HepG2 (cell line): Measurements from ENCODE around the gene NYAP1. TPM values are rescaled to one million over a fixed set of nuclear protein-coding genes. Genes with fewer than 3 reads are reported as not detected.

ENCODE experiments used
- AGO1 ChIP-seq: fragments of 200-400 bp; formaldehyde crosslinking; IDR thresholded peaks from 2 replicates; pipeline ENCODE4 v1.6.1; 2017; ENCODE audit warnings: mild to moderate bottlenecking, low read depth, low read length, moderate library complexity; ENCODE audit not compliant: poor library complexity, severe bottlenecking
- GTF2F1 ChIP-seq: fragments of 150-350 bp; IDR thresholded peaks from 2 replicates; pipeline ENCODE4 v1.6.1; 2014; ENCODE audit warnings: low read length
- KLF12 ChIP-seq: sonication (generic); formaldehyde crosslinking; IDR thresholded peaks from 2 replicates; pipeline ENCODE4 v1.4.0; 2020; ENCODE audit warnings: missing genetic modification reagents, borderline replicate concordance
- KLF6 ChIP-seq: IDR thresholded peaks from 2 replicates; pipeline ENCODE4 v1.8.0; 2016; ENCODE audit warnings: missing biosample characterization, missing genetic modification reagents
- NFE2L1 ChIP-seq: sonication (generic); formaldehyde crosslinking; IDR thresholded peaks from 2 replicates; pipeline ENCODE4 v1.4.0; 2020; ENCODE audit warnings: missing genetic modification reagents, mild to moderate bottlenecking, borderline replicate concordance
- PAXIP1 ChIP-seq: sonication (generic); formaldehyde crosslinking; conservative IDR thresholded peaks from 2 replicates; pipeline ENCODE4 v1.4.0; 2020; ENCODE audit warnings: mild to moderate bottlenecking, missing genetic modification reagents, moderate library complexity
- RFX1 ChIP-seq: fragments of 450-650 bp; IDR thresholded peaks from 2 replicates; pipeline ENCODE4 v1.6.1; 2017
- TARDBP ChIP-seq: sonication (generic); formaldehyde crosslinking; IDR thresholded peaks from 2 replicates; pipeline ENCODE4 v1.8.0; 2022; ENCODE audit warnings: mild to moderate bottlenecking, missing genetic modification reagents
- TEAD3 ChIP-seq: optimal IDR thresholded peaks from 2 replicates; pipeline ENCODE3; 2016; ENCODE audit warnings: borderline replicate concordance
- ZNF225 ChIP-seq: sonication (generic); formaldehyde crosslinking; IDR thresholded peaks from 2 replicates; pipeline ENCODE4 v1.4.0; 2020; ENCODE audit warnings: mild to moderate bottlenecking, missing genetic modification reagents
- ZNF235 ChIP-seq: sonication (generic); formaldehyde crosslinking; IDR thresholded peaks from 2 replicates; pipeline ENCODE4 v1.8.1; 2023; ENCODE audit warnings: mild to moderate bottlenecking, missing genetic modification reagents, borderline replicate concordance
- ZNF317 ChIP-seq: sonication (generic); formaldehyde crosslinking; IDR thresholded peaks from 2 replicates; pipeline ENCODE4 v1.5.0; 2020; ENCODE audit warnings: mild to moderate bottlenecking, missing genetic modification reagents
- ZNF678 ChIP-seq: sonication (generic); formaldehyde crosslinking; IDR thresholded peaks from 2 replicates; pipeline ENCODE4 v1.4.0; 2020; ENCODE audit warnings: mild to moderate bottlenecking, missing genetic modification reagents
- ZNF768 ChIP-seq: sonication (generic); formaldehyde crosslinking; IDR thresholded peaks from 2 replicates; pipeline ENCODE4 v1.4.0; 2020; ENCODE audit warnings: missing genetic modification reagents
- polyA plus RNA-seq, 8 experiments: library from polyadenylated mRNA; depleted of rRNA in 3 of 8; stranded (reverse) in 7 of 8; unstranded in 1 of 8; fragments of >200 nt; fragmentation: Illumina TruSeq in 4 of 8; extraction: Trizol in 4 of 8; gene quantifications; 2 replicates each; pipeline versions ENCODE4 v1.2.1 to v1.2.3, GENCODE V29; 2011 to 2016; ENCODE audit warnings: low read depth in 4 of 8, missing spikeins in 1 of 8, mixed read lengths in 1 of 8; ENCODE audit not compliant: insufficient read depth in 1 of 8
- total RNA-seq, 5 experiments: library from RNA; depleted of rRNA; stranded (reverse); fragments of >200 nt; fragmentation: Illumina TruSeq; extraction: Trizol; gene quantifications; 2 replicates each; pipeline ENCODE4 v1.2.3, GENCODE V29; 2016; ENCODE audit warnings: low read depth in 1 of 5
- TF ChIP-seq, protein P1 (sequence below): sonication (generic); formaldehyde crosslinking; IDR thresholded peaks from 2 replicates; pipeline ENCODE4 v1.5.0; 2020; ENCODE audit warnings: missing genetic modification reagents
- TF ChIP-seq, protein P2 (sequence below): sonication (generic); formaldehyde crosslinking; IDR thresholded peaks from 2 replicates; pipeline ENCODE4 v1.5.0; 2020; ENCODE audit warnings: mild to moderate bottlenecking, missing genetic modification reagents, borderline replicate concordance
- TF ChIP-seq, protein P3 (sequence below): sonication (generic); formaldehyde crosslinking; IDR thresholded peaks from 2 replicates; pipeline ENCODE4 v1.5.0; 2020; ENCODE audit warnings: mild to moderate bottlenecking, missing genetic modification reagents

NYAP1 gene
- total and polyA plus RNA-seq, 2 of the 13 experiments (the other 11 are each of a cell fraction or from before 2014, with no cell fraction given), result 0.15 to 0.46 TPM

DNA sequence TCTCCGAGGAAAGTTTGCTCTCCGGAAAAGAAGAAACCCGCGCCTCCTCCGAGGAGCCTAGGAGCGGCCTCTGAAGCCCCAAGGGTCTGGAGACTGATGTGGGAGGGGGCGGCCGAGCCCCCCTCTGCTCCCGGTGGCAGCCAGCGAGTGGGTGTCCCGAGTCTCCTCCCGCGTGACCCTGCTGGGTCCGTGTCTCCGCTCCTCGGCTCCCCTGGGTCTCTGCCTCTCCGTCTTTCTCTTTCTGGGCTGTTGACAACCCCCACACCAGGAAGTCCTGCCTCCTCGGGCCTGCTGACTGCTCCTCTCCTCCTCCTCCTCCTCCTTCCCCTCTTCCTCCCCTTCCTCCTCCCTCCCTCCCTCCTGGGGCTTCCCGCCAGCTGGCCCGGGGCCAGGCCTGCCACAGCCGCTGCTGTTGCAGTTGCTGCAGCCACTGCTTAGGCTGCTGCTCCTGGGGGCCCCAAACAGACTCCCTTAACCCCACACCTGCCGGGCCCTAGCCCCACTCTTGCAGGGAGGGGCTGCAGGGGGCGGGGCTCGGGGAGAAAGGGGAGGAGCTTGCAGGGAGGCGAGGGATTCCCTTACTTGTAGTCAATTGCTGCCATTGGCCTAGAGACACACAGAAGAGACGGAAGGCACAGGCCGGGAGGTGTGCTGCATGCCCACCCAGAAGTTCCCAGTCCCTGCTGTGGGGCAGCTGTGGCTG lies 4.6 kb upstream of the NYAP1 start, which contains the start of gene TSC22D4 (continued):
- TF ChIP-seq, protein P1, sequence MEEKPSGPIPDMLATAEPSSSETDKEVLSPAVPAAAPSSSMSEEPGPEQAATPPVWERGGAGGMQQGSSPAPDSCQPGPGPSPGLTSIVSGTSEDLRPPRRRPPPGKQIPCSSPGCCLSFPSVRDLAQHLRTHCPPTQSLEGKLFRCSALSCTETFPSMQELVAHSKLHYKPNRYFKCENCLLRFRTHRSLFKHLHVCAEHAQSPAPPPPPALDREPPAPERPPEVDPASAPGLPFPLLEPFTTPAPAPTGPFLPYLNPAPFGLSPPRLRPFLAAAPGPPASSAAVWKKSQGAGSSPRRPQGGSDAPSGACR (CRISPR knock-in tag), result peak; percentile 68
- TF ChIP-seq KLF12 (CRISPR knock-in tag) (0 out of 2 replicates have a peak, but pooled peaks have one; percentile 46), NFE2L1 (CRISPR knock-in tag) (no peak), ZNF317 (CRISPR knock-in tag) (no peak), ZNF678 (CRISPR knock-in tag) (no peak), TARDBP (peak; percentile 32; the same call in 1 of the 2 replicates), AGO1 (peak; percentile 52), ZNF225 (no peak), ZNF768 (CRISPR knock-in tag) (no peak), TEAD3 (CRISPR knock-in tag) (no peak), ZNF235 (CRISPR knock-in tag) (peak; percentile 73; the same call in 1 of the 2 replicates), KLF6 (CRISPR knock-in tag) (no peak), GTF2F1 (no peak), RFX1 (no peak), PAXIP1 (CRISPR knock-in tag) (peak; percentile 68)
- TF ChIP-seq, protein P2, sequence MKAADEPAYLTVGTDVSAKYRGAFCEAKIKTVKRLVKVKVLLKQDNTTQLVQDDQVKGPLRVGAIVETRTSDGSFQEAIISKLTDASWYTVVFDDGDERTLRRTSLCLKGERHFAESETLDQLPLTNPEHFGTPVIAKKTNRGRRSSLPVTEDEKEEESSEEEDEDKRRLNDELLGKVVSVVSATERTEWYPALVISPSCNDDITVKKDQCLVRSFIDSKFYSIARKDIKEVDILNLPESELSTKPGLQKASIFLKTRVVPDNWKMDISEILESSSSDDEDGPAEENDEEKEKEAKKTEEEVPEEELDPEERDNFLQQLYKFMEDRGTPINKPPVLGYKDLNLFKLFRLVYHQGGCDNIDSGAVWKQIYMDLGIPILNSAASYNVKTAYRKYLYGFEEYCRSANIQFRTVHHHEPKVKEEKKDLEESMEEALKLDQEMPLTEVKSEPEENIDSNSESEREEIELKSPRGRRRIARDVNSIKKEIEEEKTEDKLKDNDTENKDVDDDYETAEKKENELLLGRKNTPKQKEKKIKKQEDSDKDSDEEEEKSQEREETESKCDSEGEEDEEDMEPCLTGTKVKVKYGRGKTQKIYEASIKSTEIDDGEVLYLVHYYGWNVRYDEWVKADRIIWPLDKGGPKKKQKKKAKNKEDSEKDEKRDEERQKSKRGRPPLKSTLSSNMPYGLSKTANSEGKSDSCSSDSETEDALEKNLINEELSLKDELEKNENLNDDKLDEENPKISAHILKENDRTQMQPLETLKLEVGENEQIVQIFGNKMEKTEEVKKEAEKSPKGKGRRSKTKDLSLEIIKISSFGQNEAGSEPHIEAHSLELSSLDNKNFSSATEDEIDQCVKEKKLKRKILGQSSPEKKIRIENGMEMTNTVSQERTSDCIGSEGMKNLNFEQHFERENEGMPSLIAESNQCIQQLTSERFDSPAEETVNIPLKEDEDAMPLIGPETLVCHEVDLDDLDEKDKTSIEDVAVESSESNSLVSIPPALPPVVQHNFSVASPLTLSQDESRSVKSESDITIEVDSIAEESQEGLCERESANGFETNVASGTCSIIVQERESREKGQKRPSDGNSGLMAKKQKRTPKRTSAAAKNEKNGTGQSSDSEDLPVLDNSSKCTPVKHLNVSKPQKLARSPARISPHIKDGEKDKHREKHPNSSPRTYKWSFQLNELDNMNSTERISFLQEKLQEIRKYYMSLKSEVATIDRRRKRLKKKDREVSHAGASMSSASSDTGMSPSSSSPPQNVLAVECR (CRISPR knock-in tag), result peak; percentile 86
- TF ChIP-seq, protein P3, sequence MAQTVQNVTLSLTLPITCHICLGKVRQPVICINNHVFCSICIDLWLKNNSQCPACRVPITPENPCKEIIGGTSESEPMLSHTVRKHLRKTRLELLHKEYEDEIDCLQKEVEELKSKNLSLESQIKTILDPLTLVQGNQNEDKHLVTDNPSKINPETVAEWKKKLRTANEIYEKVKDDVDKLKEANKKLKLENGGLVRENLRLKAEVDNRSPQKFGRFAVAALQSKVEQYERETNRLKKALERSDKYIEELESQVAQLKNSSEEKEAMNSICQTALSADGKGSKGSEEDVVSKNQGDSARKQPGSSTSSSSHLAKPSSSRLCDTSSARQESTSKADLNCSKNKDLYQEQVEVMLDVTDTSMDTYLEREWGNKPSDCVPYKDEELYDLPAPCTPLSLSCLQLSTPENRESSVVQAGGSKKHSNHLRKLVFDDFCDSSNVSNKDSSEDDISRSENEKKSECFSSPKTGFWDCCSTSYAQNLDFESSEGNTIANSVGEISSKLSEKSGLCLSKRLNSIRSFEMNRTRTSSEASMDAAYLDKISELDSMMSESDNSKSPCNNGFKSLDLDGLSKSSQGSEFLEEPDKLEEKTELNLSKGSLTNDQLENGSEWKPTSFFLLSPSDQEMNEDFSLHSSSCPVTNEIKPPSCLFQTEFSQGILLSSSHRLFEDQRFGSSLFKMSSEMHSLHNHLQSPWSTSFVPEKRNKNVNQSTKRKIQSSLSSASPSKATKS (CRISPR knock-in tag), result no peak
